GDM1 (cell line): Measurements from ENCODE around the gene CUL9.
"Not testable (repeated sequence)": the region's sequence is repeated elsewhere in the genome, so short reads cannot be mapped to it uniquely, and the experiment has no call there.

Source experiments
- DNase-seq: peaks from one replicate; lab custom pipeline; 2025; lab: John Stamatoyannopoulos, UW

The CUL9 gene

DNA sequence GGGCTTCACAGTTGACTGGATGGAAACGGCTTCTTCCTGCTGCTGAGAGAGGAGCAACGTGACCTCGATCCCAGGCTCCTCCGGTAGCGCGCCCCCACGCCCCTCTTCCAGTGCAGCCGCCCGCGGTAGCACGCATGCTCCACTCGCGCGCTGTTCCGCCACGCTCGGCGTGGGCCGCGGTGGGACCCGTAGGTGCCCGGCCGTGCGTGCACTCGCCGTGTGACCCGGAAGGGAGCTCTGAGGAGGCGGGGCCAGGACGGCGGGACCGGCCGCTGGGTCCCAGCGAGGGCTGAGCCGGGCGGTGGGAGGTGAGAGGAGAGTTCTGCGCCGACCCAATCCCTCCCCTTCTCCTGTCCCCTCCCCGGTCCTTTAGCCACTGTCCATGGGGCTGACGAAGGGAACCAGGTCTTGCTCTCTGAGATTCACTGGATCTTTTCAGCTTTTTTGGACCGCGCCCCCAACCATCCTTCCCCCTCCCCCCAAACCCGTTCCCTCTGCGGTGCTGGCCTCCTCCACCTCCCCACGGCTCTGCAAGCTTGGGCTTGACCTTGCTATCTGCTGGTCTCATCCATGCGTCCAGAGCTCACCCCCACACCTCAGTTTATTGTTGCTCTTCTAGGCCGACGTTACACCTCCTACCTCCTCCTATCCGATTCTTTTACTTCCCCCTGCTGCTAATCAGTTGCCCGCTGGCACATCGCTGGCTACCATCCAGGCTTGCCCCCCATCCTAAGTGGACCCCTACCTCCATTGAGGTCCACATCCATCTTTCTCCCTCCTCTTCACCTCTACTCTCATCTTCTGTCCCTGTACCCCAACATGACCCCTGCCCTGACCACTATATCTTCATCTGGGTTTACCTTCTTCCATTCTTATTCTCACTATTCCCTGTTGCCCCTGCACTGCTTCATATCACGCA lies at the start of gene CUL9:
CUL9 (plus strand) TSS at position 255 of the 919 bp plus-strand sequence. CDS start 2,115 bp downstream, outside the sequence.
- peak; percentile 81 for DNase-seq

DNA sequence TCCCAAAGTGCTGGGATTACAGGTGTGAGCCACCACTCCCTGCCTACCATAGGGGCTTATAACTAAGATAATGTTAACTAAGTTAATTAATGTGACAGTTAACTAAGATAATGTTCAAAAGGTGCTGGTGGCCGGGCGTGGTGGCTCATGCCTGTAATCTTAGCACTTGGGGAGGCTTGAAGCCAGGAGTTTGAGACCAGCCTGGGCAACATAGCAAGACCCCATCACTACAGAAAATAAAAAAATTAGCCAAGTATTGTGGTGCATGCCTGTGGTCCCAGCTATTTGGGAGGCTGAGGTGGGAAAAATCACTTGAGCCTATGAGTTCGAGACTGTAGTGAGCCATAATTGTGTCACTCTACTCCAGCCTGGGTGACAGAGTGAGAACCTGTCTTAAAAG lies 43.7 kb upstream of the CUL9 start:
- DNase-seq: no peak

DNA sequence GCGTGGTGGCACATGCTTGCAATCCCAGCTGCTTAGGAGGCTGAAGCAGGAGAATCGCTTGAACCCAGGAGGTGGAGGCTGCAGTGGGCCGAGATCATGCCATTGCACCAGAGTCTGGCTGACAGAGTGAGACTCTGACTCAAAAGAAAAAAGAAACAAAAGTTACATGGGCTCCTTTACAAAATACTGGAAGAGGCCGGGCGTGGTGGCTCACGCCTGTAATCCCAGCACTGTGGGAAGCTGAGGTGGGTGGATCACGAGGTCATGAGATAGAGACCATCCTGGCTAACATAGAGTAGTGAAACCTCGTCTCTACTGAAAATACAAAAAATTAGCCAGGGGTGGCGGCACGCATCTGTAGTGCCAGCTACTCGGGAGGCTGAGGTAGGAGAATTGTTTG lies 42.0 kb upstream of the CUL9 start:
- not testable (repeated sequence) for DNase-seq

DNA sequence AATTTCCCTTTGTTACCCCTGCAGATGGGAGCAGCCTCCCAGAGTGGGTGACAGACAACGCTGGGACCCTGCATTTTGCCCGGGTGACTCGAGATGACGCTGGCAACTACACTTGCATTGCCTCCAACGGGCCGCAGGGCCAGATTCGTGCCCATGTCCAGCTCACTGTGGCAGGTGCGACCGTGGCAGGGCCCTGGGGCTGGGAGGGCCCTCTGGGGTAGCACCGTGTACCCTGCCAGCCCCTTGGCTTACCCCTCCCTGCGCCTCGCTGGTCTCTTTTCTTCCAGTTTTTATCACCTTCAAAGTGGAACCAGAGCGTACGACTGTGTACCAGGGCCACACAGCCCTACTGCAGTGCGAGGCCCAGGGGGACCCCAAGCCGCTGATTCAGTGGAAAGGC lies 40.4 kb upstream of the CUL9 start:
- DNase-seq: no peak

DNA sequence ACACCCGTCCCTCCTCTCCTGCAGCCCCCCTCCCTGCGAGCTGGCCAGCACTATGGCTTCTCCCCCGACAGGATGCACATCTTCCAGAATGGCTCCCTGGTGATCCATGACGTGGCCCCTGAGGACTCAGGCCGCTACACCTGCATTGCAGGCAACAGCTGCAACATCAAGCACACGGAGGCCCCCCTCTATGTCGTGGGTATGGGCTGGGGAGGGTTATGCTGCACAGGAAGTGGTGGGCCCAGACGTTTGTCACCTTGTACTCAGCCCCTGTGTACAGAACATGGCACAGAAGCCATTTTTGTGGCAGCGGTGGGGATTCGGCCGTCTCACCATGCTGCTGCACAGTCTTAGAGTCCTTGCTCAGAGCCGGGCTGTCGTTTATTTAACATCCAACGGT lies 39.9 kb upstream of the CUL9 start:
- no peak for DNase-seq

DNA sequence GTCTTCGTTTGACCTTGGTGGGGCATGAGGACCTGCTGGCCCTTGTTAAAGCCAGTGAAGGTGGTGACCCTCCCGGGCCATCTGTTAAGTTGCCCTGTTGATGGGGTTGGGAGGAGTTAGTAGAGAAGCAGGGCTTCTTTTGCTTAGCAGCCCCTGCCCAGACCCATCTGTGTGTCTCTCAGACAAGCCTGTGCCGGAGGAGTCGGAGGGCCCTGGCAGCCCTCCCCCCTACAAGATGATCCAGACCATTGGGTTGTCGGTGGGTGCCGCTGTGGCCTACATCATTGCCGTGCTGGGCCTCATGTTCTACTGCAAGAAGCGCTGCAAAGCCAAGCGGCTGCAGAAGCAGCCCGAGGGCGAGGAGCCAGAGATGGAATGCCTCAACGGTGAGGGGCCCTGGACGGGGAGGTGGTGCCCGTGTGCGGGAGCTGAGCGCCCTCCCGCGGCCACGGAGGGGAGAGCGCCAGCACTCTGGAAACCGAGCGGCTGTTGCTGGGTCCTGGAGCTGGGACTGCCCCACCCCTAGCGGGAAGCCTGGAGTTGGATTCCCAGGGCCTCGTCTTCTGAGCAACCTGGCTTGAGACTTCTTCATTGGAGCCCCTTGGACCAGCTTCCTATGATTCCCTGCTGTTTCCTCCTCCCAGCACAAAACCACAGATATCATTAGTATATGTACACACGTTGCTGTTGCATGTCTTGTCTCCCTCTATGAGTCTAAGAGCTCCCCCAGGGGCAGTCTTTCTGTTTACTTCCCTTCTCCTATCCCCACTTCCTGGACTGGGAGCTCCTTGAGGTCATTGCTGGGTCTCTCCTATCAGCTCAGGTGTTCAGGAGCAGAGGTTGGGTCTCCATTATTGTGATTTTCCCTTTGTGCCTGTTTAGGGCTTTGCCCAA lies 38.5 kb upstream of the CUL9 start:
- DNase-seq: peak; percentile 15

DNA sequence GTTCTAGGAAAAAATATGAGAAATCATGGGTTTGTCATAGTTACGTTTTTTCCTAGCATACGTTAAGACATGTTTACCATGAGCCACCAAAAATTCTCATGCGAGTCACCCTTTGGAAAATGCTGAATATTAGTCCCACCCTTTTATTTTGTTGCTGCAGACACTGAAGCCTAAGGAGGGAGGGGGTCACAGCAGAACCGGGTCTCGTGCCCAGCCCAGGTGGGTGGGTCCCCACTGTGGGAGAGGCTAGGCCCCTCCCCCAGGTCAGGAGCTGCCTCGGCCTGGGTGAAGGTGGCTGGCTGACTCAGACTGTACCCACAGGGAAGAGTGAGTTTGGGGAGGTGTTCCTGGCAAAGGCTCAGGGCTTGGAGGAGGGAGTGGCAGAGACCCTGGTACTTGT lies 37.1 kb upstream of the CUL9 start:
- no peak for DNase-seq

DNA sequence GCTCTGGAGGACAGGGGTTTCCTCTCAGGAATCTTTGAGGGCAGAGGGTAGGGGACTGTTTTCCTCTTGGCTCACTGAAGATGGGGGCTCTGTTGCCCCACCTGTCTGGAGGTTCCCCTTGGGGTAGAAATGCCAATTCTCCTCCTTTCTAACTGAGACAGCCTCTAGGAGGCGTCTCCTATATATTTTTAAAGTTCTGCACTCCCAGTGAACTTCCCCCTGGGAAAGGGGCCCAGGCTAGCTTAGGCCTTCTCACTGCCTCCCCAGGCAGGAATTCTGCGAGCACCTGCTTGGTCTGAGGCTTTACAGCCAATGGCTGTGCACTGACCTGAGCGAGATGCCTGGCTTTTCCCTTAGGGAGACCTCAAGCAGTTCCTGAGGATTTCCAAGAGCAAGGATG lies 35.7 kb upstream of the CUL9 start:
- no peak for DNase-seq

DNA sequence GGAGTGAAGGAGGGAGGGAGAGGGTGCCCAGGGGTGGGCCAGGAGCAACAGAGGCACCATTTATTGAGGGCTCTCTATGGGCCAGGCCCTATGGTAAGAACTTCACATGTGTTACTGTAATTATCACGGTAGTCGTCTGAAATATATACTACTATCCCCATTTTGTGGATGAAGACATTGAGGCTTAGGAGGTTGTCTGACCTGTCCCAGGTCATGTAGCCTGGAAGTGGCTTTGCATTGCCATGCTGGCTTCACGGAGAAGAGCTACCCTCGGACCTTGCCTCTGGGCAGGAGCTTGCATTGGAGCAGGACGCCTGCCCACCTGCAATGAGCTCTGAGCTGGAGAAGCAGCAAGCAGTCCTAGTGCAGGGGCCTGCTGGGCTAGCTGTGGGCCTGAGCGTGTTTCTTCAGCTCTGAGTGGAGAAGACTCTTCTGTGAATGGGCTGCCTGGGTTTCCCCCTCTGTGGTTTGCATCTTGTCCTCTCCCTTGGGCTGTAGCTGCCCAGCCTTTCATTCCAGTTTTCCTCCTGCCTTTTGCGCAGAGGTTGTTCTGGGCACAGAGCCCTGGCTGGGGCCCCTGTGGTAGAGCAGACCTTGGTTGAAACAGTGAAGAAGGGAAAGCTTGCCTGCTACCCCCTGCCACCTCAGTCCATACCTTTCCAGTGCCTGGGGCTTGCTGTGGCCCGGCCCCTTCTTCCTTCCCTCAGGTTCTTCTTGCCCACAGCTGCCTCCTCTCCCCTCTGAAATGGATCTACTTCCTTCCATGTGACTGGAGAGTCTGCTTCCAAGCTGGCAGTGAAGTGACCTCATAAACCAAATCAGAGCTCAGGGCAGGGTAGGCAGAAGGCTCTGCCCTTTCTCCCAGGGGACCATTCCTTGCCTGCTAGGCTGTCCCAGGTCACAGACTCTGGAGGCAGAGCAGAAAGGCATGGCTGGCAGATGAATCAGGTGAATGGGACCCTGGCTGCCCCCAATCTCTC lies 35.0 kb upstream of the CUL9 start:
- no peak for DNase-seq

DNA sequence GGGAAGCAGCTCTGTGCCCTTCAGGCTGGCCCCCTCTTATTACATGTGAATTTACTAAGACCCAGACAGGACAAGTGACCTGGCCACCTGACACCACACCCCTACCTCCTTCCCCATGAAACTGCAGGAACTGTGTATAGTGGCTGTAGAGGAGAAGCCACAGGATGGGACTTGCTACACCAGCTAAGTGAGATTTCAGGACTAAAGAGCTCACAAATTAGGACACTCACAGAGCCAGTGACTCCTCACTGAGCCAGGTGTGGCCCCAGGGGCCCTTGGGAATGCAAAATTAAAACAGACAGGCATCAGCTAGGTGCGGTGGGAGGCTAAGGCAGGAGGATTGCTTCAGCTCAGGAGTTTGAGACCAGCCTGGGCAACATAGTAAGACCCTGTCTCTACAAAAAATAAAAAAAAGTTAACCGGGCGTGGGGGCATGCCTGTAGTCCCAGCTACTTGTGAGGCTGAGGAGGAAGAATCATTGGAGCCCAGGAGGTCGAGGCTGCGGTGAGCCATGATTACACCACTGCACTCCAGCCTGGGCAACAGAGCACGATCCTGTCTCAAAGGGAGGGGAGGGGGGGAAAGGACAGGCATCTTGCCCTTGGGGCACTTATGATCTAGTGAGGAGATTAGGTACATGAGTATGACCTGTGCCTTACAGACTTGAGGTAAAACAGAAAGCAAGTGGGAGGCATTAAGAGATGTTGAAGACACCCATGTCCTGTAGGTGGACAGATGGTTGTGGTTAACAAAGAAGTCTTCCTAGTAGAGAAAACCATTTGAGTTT lies 34.1 kb upstream of the CUL9 start:
- no peak for DNase-seq

DNA sequence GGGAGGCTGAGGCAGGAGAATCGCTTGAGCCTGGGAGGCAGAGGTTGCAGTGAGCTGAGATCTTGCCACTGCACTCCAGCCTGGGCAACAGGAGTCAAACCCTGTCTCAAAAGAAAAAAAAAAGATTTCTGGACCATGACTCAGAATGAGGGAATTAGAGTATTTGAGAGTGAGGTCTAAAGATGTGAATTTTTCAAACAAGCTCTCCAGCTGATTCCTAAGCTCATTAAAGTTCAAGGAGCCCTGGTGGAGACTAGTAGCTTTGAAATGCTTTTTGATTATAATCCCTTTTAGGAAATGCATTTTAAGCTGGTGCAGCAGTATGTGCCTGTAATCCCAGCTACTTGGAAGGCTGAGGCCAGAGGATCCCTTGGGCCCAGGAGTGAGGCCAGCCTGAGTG lies 32.7 kb upstream of the CUL9 start:
- DNase-seq: no peak

DNA sequence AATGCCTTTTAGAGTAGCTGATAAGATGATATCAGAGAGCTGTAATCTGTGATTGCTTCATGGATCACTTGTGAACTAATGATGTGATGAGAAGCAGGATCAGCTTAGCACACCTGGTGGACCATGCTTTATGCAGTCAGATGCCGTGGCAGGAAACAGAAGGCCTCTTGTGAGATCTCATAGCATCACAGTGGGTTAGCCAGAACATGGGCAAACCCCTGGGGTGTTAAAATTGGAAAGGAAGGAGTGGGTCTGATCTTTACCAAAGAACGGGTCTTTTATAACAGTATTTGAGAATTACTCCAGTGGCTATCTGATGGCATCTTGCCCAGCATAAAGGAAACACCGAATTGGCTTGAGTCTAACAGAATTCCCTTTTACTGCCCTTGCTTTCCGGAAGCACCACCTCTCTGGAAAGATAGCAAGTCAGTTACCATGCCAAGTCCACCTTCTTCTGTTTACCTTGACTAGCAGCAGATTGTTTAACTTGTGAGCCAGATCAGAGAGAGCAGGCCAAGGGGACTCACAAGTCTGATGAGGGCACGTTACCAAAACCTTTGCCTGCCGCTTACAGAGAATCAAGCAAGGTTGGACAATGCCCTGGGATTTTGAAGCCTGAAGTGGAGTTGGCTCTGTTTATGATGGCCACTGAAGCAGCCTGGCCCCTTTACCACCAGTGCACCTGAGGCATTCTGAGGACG lies 31.8 kb upstream of the CUL9 start:
- no peak for DNase-seq

DNA sequence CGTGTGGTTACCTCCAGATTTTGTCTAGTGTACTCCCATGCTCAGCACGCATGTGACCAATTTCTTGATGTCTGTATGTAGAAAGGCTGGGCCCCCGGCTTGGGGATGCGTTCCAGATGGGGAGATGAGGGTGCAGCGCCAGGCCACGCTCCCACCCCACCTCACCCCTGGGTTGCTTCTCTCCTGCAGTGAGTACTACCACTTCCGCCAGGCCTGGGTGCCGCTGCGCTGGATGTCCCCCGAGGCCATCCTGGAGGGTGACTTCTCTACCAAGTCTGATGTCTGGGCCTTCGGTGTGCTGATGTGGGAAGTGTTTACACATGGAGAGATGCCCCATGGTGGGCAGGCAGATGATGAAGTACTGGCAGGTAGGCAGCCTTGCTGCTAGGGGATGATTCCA lies 22.4 kb upstream of the CUL9 start:
- DNase-seq: no peak

DNA sequence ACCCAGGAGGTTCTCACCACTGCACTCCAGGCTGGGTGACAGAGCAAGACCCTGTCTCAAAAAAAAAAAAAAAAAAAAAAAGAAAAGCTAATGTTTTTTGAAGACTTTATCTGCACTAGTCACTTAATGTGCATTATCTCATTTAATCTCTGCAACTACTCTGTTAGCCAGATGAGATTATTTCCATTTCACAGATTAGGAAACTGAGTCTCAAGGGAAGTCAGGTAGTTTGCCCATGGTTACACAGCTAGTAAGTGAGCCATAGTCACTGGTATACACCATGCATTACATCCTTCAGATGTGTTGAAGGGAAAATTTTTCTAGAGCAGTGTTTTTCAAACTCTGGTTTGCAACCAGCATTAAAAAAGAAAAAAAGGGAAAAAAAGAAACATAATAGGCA lies 18.1 kb upstream of the CUL9 start:
- no peak for DNase-seq

DNA sequence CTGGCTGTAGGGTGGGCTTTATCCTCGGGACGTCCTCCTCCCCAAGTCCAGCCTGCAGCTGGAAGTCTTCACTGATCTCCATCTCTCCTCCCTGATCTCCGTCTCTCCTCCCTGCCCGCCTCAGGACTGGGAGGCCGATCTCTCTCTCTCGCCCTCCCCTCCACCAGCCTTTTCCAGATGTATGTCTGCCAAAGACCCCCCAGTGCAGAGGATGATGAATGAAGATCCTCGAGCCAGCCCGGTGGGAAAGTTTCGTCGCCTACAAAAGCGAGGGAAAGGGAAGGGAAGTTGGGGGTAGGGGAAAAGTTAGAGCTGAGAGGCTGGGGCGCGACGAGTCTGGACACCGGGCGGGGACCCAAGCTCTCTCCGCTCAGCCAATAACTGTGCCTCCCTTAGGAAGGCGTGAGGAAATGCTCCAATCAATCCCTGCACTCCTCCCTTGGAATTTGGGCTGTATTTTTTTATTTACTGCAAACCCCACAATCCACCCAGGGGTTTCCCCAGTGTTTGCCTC lies 11.5 kb upstream of the CUL9 start:
- DNase-seq: peak; percentile 51

DNA sequence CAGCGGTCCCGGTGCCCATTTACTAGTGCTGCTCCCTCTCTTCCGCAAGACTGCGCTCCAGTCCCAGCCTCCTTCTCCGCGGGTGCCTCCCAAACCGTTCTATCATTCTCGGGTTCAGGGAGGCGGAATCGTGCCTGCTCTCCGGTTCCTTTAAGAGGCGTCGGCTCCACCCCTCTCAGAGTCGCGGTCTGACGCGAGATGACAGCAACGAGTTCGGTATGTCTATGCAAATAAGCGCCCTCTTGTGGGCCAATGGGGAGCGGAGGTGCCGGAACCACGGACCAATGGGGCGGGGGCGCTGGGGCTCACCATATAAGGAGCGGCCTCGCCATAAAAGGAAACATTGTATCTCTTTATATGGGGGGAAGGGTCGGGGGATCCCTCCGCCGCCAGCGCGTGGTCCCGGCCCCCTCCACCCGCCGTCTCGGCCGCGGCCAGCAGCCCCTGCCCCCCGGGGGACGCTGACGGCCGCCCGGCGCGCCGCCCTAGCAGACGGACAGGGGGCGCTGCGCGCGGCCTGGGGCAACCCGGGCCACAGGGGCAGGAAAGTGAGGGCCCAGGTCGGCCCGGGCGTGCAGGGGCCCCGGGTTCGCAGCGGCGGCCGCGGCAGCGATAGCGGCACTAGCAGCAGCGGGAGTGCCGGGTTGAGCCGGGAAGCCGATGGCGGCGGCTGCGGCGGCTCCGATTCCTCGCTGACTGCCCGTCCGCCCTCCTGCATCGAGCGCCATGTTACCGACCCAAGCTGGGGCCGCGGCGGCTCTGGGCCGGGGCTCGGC lies 10.9 kb upstream of the CUL9 start, which contains the start of gene SRF:
SRF (plus strand) TSS at position 339 of the 776 bp plus-strand sequence; CDS start at position 727, 388 bp downstream.
- peak; percentile 99 for DNase-seq

DNA sequence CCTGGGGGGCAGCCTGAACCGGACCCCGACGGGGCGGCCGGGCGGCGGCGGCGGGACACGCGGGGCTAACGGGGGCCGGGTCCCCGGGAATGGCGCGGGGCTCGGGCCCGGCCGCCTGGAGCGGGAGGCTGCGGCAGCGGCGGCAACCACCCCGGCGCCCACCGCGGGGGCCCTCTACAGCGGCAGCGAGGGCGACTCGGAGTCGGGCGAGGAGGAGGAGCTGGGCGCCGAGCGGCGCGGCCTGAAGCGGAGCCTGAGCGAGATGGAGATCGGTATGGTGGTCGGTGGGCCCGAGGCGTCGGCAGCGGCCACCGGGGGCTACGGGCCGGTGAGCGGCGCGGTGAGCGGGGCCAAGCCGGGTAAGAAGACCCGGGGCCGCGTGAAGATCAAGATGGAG lies 10.3 kb upstream of the CUL9 start:
- no peak for DNase-seq

DNA sequence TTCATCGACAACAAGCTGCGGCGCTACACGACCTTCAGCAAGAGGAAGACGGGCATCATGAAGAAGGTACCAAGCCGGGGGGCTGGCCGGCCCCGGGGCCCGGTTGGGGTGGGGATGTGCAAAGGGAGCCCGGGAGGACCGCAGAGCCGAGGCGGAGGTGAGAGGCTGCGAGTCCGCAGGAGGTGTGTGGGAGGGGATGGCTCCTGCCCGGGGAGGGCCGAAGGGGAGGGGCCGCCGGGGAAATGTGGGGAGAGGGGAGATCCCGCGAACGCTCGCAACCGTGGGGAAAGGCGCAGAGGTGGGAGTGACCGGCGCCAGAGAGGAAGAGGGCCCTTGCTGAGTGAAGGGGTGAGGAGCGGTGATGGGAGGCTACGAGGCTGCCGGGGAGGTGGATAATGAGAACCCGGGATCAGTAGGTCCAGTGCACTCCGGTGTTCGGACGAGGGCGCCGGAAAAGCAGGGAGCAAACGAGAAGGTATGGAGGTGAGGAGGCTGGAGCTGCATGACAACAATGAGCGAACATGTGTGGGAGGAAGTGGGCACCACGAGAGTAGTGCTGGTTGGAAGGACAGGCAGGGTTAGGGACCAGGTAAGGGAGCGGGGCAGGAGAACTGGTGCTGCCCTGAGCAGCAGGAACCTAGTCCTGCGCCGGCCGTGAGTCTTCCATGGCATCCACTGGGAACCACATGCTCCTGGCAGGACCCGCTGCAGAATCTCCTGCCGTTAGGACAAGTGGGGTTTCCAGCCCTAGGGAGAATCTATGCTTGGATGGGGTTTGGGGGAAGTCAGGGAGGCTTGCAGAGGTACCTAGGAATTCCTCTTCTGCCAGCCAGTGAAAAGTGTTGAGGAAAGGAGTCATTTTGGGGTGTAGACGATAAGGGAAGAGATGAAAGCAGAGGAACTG lies 9.6 kb upstream of the CUL9 start:
- peak; percentile 30 for DNase-seq
